ENCODE results near the gene ATP13A3.

- TF ChIP-seq, protein P1, sequence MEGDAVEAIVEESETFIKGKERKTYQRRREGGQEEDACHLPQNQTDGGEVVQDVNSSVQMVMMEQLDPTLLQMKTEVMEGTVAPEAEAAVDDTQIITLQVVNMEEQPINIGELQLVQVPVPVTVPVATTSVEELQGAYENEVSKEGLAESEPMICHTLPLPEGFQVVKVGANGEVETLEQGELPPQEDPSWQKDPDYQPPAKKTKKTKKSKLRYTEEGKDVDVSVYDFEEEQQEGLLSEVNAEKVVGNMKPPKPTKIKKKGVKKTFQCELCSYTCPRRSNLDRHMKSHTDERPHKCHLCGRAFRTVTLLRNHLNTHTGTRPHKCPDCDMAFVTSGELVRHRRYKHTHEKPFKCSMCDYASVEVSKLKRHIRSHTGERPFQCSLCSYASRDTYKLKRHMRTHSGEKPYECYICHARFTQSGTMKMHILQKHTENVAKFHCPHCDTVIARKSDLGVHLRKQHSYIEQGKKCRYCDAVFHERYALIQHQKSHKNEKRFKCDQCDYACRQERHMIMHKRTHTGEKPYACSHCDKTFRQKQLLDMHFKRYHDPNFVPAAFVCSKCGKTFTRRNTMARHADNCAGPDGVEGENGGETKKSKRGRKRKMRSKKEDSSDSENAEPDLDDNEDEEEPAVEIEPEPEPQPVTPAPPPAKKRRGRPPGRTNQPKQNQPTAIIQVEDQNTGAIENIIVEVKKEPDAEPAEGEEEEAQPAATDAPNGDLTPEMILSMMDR (IDR thresholded peaks at IDR 0.05) = no peak
- TF ChIP-seq EP300 (IDR thresholded peaks at IDR 0.05) = no peak
These were observed 91.6 kb downstream of the ATP13A3 start for GRCh38 chr3:194395212-194395611.
